Naive thymus-derived CD4-positive, alpha-beta T cell (primary cell): ENCODE results near the gene CDH24. TPM values are rescaled to one million over a fixed set of nuclear protein-coding genes. Genes with fewer than 3 reads are reported as not detected.

Experiments
- ATAC-seq: fragments of 150-1000 bp; cut with Tn5 transposase; 2 replicates; pipeline ENCODE4 v1.10.0; 2021; ENCODE audit warnings: mild to moderate bottlenecking, moderate library complexity
- CTCF ChIA-PET: fragments of 350-600 bp; sonication (Branson Sonifier 250); formaldehyde crosslinking; loops from one replicate; lab custom pipeline; 2021; ENCODE audit warnings: antibody characterized with exemption; lab: Charles Lee
- POLR2A ChIA-PET: fragments of 350-600 bp; sonication (Branson Sonifier 250); formaldehyde crosslinking; loops from one replicate; lab custom pipeline; 2021; ENCODE audit warnings: antibody characterized with exemption, inconsistent platforms; lab: Charles Lee
- DNase-seq, 9 donors: peaks; one replicate each; pipeline versions ENCODE4 v3.0.0 to v3.0.0-alpha.2; 2020 to 2022; ENCODE audit warnings: mixed read lengths in 1 of 9
- H3K27ac ChIP-seq: one replicate; pipeline ENCODE4 v1.7.0; 2013; ENCODE audit warnings: mild to moderate bottlenecking, low read depth, low read length, moderate library complexity
- H3K27me3 ChIP-seq, 2 donors: one replicate each; pipeline ENCODE4 v1.7.0; 2013; ENCODE audit warnings: low read length in 2 of 2, mild to moderate bottlenecking in 2 of 2, moderate library complexity in 2 of 2; ENCODE audit not compliant: control insufficient read depth in 2 of 2, insufficient read depth in 2 of 2
- H3K36me3 ChIP-seq, 3 experiments: 1 replicate in 2 of 3; 2 replicates in 1 of 3; pipeline ENCODE4 v1.7.0; 2013; ENCODE audit warnings: low read length in 3 of 3, mild to moderate bottlenecking in 3 of 3, moderate library complexity in 1 of 3; ENCODE audit not compliant: insufficient read depth in 3 of 3, control insufficient read depth in 2 of 3
- H3K4me1 ChIP-seq, 2 donors: one replicate each; pipeline ENCODE4 v1.7.0; 2013; ENCODE audit warnings: low read length in 2 of 2, mild to moderate bottlenecking in 2 of 2, moderate library complexity in 1 of 2; ENCODE audit not compliant: control insufficient read depth in 2 of 2, insufficient read depth in 2 of 2
- H3K4me3 ChIP-seq: 2 replicates; pipeline ENCODE4 v1.7.0; 2013; ENCODE audit warnings: mild to moderate bottlenecking, low read length
- H3K9me3 ChIP-seq, 3 experiments: 1 replicate in 2 of 3; 2 replicates in 1 of 3; pipeline ENCODE4 v1.7.0; 2013; ENCODE audit warnings: low read length in 3 of 3; ENCODE audit not compliant: control insufficient read depth in 2 of 3
- H3K27ac Mint-ChIP-seq, 9 donors: one replicate each; pipeline ENCODE4 v1.8.0; 2020 to 2022; ENCODE audit warnings: mixed read lengths in 9 of 9, mild to moderate bottlenecking in 8 of 9, moderate library complexity in 5 of 9, inconsistent platforms in 2 of 9
- H3K27me3 Mint-ChIP-seq, 5 donors: one replicate each; pipeline ENCODE4 v1.8.0; 2021 to 2022; ENCODE audit warnings: mixed read lengths in 5 of 5, mild to moderate bottlenecking in 1 of 5
- H3K36me3 Mint-ChIP-seq, 5 donors: one replicate each; pipeline ENCODE4 v1.8.0; 2020 to 2022; ENCODE audit warnings: mixed read lengths in 5 of 5, mild to moderate bottlenecking in 3 of 5, inconsistent platforms in 1 of 5
- H3K4me1 Mint-ChIP-seq, 7 donors: one replicate each; pipeline ENCODE4 v1.8.0; 2020 to 2022; ENCODE audit warnings: mixed read lengths in 7 of 7, mild to moderate bottlenecking in 3 of 7, inconsistent platforms in 1 of 7
- H3K4me3 Mint-ChIP-seq, 10 donors: one replicate each; pipeline ENCODE4 v1.8.0; 2020 to 2022; ENCODE audit warnings: mild to moderate bottlenecking in 10 of 10, mixed read lengths in 10 of 10, moderate library complexity in 6 of 10, inconsistent platforms in 2 of 10
- H3K9me3 Mint-ChIP-seq, 11 donors: one replicate each; pipeline ENCODE4 v1.8.0; 2020 to 2022; ENCODE audit warnings: mixed read lengths in 11 of 11, mild to moderate bottlenecking in 4 of 11, inconsistent platforms in 1 of 11, moderate library complexity in 1 of 11
- intact Hi-C, 2 donors: fragments of 100-400 bp; cut with micrococcal nuclease; formaldehyde crosslinking; loops; one replicate each; pipeline ENCODE4 v1.15.1; 2023
- polyA plus RNA-seq, 2 donors: library from polyadenylated mRNA; unstranded; fragments of 300-500 nt; fragmentation: Illumina TruSeq; gene quantifications; one replicate each; pipeline ENCODE4 v1.2.3, GENCODE V29; 2021
- total RNA-seq, 6 experiments: library from RNA in 5 of 6; stranded (reverse) in 5 of 6; gene quantifications; 1 replicate in 5 of 6; 2 replicates in 1 of 6; pipeline ENCODE4 v1.2.3 and lab custom pipeline; 2021 to 2026

The CDH24 gene
- total and polyA plus RNA-seq, 7 experiments from 2014 or later = 0.30 to 3.7 (median 1.7) TPM

GRCh38 chr14:23103581-23103980 is 46.3 kb upstream of the CDH24 start:
- Histone ChIP-seq H3K27me3 (no peaks in the 10 kb centered on the region), H3K36me3 (peaks cover 0 to under 1% (median 0%) of the 10 kb centered on the region in 3 experiments), H3K27ac (no peak overlapping the region), H3K9me3 (no peaks in the 10 kb centered on the region), H3K4me3 (no peak overlapping the region), H3K4me1 (no peaks in the 10 kb centered on the region)
- Mint-ChIP-seq H3K4me3 (no peak overlapping the region), H3K27me3 (peaks cover 0 to 5% (median 0%) of the 10 kb centered on the region in 5 donors), H3K9me3 (no peaks in the 10 kb centered on the region), H3K4me1 (peaks cover 0 to 20% (median 3%) of the 10 kb centered on the region in 7 donors), H3K36me3 (peaks cover 0 to 8% (median 6%) of the 10 kb centered on the region in 5 donors), H3K27ac (peak overlapping the region in 1 of 9 donors; percentile 80)
- DNase-seq = no peak
- POLR2A ChIA-PET = interaction anchor here (1.8 kb wide), 1 partner anchor 8 kb away, joined by 5 read pairs; the partner anchor contains the start of genes ACIN1 and C14orf119
- intact Hi-C loops = no loop called here
- CTCF ChIA-PET = interaction anchor here (0.6 to 1.9 kb wide), 4 partner anchors 9 to 117 kb away, joined by 3 to 9 read pairs (median 4); partner anchors contain the start of gene ACIN1
- ATAC-seq = no peak

DNA sequence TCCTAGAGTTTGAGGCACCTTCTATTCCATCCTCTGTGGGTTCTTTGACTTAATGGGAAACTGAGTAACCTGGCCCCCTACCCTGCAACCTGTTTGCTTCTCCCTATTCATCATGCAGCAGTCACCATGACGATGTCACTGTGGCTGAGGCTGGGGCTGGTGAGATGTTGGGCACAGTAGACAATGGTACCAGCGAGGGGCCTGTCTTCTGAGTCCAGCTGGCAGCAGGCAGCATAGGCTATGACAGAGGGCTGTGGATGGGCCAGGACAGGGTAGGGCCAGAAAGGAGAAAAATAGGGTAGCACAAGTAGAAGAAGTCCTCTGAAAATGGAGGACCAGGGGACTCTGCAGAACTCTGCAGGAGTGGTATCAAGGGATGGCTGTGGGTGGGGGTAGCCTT is 45.5 kb upstream of the CDH24 start:
- Histone ChIP-seq H3K4me3 (no peak overlapping the region), H3K27ac (no peak overlapping the region), H3K36me3 (peaks cover 2 to 6% (median 4%) of the 10 kb centered on the region in 3 experiments), H3K4me1 (peaks cover 0 to 5% of the 10 kb centered on the region in 2 donors), H3K27me3 (no peaks in the 10 kb centered on the region), H3K9me3 (no peaks in the 10 kb centered on the region)
- Mint-ChIP-seq H3K36me3 (peaks cover 0 to 15% (median 6%) of the 10 kb centered on the region in 5 donors), H3K27me3 (peaks cover 0 to 5% (median 0%) of the 10 kb centered on the region in 5 donors), H3K4me3 (no peak overlapping the region), H3K9me3 (no peaks in the 10 kb centered on the region), H3K27ac (no peak overlapping the region), H3K4me1 (peaks cover 0 to 27% (median 6%) of the 10 kb centered on the region in 7 donors)
- ChIA-PET CTCF (interaction anchor here (0.6 to 1.9 kb wide), 4 partner anchors 8 to 117 kb away, joined by 3 to 9 read pairs (median 4); partner anchors contain the start of gene ACIN1), POLR2A (no interaction called here)
- DNase-seq (no peak), ATAC-seq (no peak)
- intact Hi-C loops = no loop called here

- ChIA-PET POLR2A (no interaction called here), CTCF (interaction anchor here (1.5 kb wide), 1 partner anchor 18 kb away, joined by 3 read pairs; no protein-coding TSS in a partner anchor)
- Mint-ChIP-seq H3K27me3 (peaks cover 0 to 5% (median 0%) of the 10 kb centered on the region in 5 donors), H3K36me3 (peaks cover 0 to 22% (median 13%) of the 10 kb centered on the region in 5 donors), H3K9me3 (no peaks in the 10 kb centered on the region), H3K4me3 (no peak overlapping the region), H3K27ac (peak overlapping the region in 2 of 9 donors; percentile 18 to 67), H3K4me1 (peaks cover 0 to 34% (median 13%) of the 10 kb centered on the region in 7 donors)
- DNase-seq (no peak), ATAC-seq (no peak)
- Histone ChIP-seq H3K27me3 (no peaks in the 10 kb centered on the region), H3K9me3 (no peaks in the 10 kb centered on the region), H3K27ac (no peak overlapping the region), H3K4me1 (peaks cover 6 to 12% of the 10 kb centered on the region in 2 donors), H3K36me3 (peaks cover 6 to 9% (median 6%) of the 10 kb centered on the region in 3 experiments), H3K4me3 (no peak overlapping the region)
- intact Hi-C loops = no loop called here
Measured at GRCh38 chr14:23101986-23102625, 44.8 kb upstream of the CDH24 start.

- POLR2A ChIA-PET = interaction anchor here (1.0 kb wide), 1 partner anchor 82 kb away, joined by 3 read pairs; the partner anchor contains the start of gene SLC7A8
- no peak overlapping the region for H3K4me3 ChIP-seq
- no peak overlapping the region for H3K27ac ChIP-seq
- peak overlapping the region in 2 of 9 donors; percentile 18 to 67 for H3K27ac Mint-ChIP-seq
- H3K36me3 Mint-ChIP-seq = peaks cover 0 to 25% (median 14%) of the 10 kb centered on the region in 5 donors
- no peak overlapping the region for H3K4me3 Mint-ChIP-seq
- no peaks in the 10 kb centered on the region for H3K9me3 ChIP-seq
- H3K27me3 ChIP-seq = no peaks in the 10 kb centered on the region
- ATAC-seq (no peak), DNase-seq (no peak)
- H3K4me1 Mint-ChIP-seq = peaks cover 0 to 41% (median 20%) of the 10 kb centered on the region in 7 donors
- CTCF ChIA-PET = interaction anchor here (1.1 to 1.5 kb wide), 2 partner anchors 9 to 19 kb away, joined by 3 read pairs; no protein-coding TSS in a partner anchor
- intact Hi-C loops = no loop called here
- peaks cover 14 to 18% of the 10 kb centered on the region in 2 donors for H3K4me1 ChIP-seq
- H3K9me3 Mint-ChIP-seq = peaks cover 0 to 1% (median 0%) of the 10 kb centered on the region in 11 donors
- peaks cover 0 to 5% (median 0%) of the 10 kb centered on the region in 5 donors for H3K27me3 Mint-ChIP-seq
- peaks cover 6 to 9% (median 6%) of the 10 kb centered on the region in 3 experiments for H3K36me3 ChIP-seq
Measured at GRCh38 chr14:23101213-23101970, 44.1 kb upstream of the CDH24 start.

- intact Hi-C loops = loop anchor here (5.0 to 10.0 kb wide), 5 partner anchors 227 to 1832 kb away; partner anchors contain the start of genes DCAF11 (in 2 of the 2), NRL (in 2 of the 2), EMC9 (in 1 of the 2) and HNRNPC (in 1 of the 2)
- POLR2A ChIA-PET = interaction anchor here (0.6 to 1.0 kb wide), 4 partner anchors 18 to 83 kb away, joined by 3 to 6 read pairs (median 3); no protein-coding TSS in a partner anchor
- DNase-seq (no peak), ATAC-seq (no peak)
- Histone ChIP-seq H3K4me1 (peaks cover 14 to 18% of the 10 kb centered on the region in 2 donors), H3K27ac (no peak overlapping the region), H3K4me3 (no peak overlapping the region), H3K9me3 (no peaks in the 10 kb centered on the region), H3K27me3 (no peaks in the 10 kb centered on the region), H3K36me3 (peaks cover 6 to 21% (median 6%) of the 10 kb centered on the region in 3 experiments)
- CTCF ChIA-PET = interaction anchor here (0.7 to 1.4 kb wide), 2 partner anchors 11 to 21 kb away, joined by 3 to 5 read pairs; no protein-coding TSS in a partner anchor
- H3K4me3 Mint-ChIP-seq = peak overlapping the region in 1 of 10 donors; percentile 3
- H3K9me3 Mint-ChIP-seq = peaks cover 0 to 1% (median 0%) of the 10 kb centered on the region in 11 donors
- peak overlapping the region in 3 of 9 donors; percentile 47 to 69 (median 68) for H3K27ac Mint-ChIP-seq
- peaks cover 0 to 48% (median 20%) of the 10 kb centered on the region in 7 donors for H3K4me1 Mint-ChIP-seq
- peaks cover 0 to 3% (median 0%) of the 10 kb centered on the region in 5 donors for H3K27me3 Mint-ChIP-seq
- peaks cover 0 to 25% (median 14%) of the 10 kb centered on the region in 5 donors for H3K36me3 Mint-ChIP-seq
Measured at GRCh38 chr14:23099212-23099861, 42.0 kb upstream of the CDH24 start.
